NCI-H1092 treated with DMSO at 0.1 percent for 48 hours (cell line): ENCODE results near the gene ZDHHC9.
A peak's percentile ranks its signal among the peaks of the same experiment; 100 is the strongest.

Experiments
- DNase-seq: peaks from one replicate; lab custom pipeline; 2025; lab: John Stamatoyannopoulos, UW

ZDHHC9 gene

DNA sequence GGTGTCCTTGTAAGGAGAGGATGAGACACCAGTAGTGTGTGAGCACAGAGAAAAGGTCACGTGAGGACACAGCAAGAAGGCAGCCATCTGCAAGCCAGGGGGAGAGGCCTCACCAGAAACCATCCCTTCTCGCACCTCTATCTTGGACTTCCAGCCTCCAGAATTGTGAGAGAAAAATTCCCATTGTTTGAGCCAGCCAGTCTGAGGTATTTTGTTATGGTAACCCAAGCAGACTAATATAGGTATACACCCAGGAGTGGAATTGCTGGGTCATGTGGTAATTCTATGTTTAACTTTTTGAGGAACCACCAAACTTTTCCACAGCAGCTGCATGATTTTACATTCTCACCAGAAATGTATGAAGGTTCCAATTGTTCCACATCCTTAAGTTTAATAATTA lies 25.6 kb downstream of the ZDHHC9 start:
- DNase-seq: no peak

DNA sequence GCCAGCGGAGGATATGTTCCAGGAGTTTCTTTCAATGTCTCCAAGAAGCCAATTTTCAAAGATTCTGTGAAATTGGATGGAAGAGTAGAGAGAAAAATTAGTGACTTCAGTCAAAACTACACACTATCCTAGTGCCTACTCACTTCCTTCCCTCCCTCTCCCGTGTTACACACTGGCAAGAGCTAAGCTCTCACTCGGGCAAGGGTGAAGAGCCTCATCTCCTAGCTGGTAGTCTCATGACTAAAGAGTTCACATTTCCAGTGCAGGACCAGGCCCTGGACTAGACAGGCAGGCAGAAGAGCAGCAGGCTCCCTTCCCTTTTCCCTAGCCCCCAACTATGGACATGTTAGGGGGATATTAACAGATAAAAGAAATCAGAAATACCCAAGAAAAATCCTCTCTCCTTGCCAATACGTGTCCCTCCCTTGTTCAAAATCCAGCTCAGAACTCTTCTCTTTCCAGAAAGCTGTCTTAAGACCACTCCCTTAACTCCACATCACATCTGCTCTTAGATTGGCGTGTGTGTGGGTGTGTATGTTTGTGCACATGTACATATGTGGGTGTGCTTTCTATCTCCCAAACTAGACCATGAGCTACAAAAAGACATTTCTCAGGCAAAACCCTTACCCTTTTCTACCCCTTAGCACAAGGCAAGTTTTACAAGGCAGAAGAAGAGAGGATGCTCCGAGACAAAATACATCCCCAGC lies 29.9 kb downstream of the ZDHHC9 start:
- no peak for DNase-seq

- no peak for DNase-seq
Observed at GRCh38 chrX:129808829-129809796, 34.6 kb downstream of the ZDHHC9 start.

- no peak for DNase-seq
Observed at GRCh38 chrX:129808158-129808828, 35.4 kb downstream of the ZDHHC9 start.

DNA sequence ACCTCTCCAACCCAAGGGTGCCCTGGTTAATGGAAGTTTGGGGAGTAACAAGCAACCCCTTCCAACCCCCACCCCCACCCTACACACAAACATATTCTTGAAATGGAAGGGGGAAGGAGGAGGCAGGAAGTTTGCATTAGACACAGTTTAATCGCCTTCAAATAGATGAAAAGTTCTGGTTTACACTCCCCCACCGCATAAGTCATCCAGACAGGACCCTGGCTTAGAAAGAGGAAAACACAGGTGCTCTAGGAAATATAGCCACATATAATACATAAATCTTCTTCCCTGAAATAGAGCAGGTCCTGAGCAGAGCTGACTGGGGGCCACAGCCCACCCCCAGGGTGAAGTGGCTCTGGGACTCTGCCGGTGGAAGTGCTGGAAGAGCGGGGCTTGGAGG lies 38.9 kb downstream of the ZDHHC9 start:
- no peak for DNase-seq

DNA sequence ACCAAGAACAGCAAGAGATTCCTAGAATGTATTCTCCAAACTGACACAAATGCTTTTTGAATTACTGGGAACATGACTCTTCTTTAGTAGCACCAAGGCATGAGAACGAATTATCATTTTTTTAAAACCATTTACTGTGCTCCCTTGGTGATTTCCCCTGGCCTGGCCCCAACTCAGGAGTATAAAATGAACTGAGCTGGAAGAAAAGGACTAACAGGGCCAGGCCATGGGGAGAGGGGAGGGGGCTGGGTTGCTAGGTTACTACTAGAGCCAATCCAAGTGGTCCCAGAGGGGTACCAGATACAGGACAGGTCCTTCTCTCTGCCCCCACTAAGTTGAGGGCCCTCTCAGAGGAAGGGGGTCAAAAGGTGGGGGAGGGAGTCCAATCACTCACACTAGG lies 40.8 kb downstream of the ZDHHC9 start:
- DNase-seq: no peak

- DNase-seq: no peak
Observed at GRCh38 chrX:129800186-129800585, 43.5 kb downstream of the ZDHHC9 start.

GRCh38 chrX:129798888-129799287 lies 44.8 kb downstream of the ZDHHC9 start:
- DNase-seq: no peak

DNA sequence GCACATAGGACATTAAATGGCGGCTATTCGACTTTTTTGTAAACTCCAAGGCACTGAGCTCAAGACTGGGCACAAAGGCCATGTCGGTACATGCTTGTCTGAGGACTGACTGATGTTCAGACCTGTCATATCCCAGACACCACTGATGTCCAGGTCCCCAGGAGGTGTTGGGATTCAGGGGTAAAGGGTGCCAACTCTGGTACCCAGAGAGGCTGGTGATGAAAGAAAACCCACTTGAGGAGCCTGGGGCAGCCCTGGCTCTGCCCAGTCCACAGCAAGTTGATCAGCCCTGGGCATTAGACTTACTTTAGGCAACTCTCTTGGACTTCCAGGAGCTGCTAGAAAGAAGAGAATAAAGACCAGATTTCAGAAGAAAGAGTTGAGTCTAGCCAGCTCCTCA lies 45.2 kb downstream of the ZDHHC9 start:
- DNase-seq: no peak

GRCh38 chrX:129797251-129797906 lies 46.3 kb downstream of the ZDHHC9 start:
- DNase-seq: no peak

- no peak for DNase-seq
Observed at GRCh38 chrX:129795584-129795983, 48.1 kb downstream of the ZDHHC9 start.

GRCh38 chrX:129793604-129794191 lies 50.0 kb downstream of the ZDHHC9 start:
- peak; percentile 83 for DNase-seq

DNA sequence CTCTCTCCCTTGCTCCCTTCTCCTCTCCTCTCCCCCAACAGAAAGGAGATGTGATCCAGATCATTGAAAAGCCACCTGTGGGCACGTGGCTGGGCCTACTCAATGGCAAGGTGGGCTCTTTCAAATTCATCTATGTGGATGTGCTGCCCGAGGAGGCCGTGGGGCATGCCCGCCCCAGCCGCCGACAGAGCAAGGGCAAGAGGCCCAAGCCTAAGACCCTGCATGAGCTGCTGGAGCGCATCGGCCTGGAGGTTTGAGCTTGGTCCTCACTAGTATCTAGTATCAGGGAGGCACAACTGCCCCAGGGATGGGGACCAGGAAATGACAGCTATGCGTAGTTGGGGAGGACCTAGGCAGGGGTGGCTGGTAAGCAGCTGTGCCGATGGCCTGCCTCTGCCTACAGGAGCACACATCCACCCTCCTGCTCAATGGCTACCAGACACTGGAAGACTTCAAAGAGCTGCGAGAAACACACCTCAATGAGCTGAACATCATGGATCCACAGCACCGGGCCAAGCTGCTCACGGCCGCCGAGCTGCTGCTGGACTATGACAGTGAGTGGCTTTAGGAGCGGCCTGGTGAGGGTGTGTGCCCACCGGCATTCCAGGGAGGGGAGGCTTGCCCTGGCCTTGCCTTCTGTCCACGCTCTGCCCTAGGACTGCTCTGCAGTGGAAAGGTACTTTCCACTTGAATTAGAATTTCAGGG lies 50.9 kb downstream of the ZDHHC9 start:
- DNase-seq: no peak

DNA sequence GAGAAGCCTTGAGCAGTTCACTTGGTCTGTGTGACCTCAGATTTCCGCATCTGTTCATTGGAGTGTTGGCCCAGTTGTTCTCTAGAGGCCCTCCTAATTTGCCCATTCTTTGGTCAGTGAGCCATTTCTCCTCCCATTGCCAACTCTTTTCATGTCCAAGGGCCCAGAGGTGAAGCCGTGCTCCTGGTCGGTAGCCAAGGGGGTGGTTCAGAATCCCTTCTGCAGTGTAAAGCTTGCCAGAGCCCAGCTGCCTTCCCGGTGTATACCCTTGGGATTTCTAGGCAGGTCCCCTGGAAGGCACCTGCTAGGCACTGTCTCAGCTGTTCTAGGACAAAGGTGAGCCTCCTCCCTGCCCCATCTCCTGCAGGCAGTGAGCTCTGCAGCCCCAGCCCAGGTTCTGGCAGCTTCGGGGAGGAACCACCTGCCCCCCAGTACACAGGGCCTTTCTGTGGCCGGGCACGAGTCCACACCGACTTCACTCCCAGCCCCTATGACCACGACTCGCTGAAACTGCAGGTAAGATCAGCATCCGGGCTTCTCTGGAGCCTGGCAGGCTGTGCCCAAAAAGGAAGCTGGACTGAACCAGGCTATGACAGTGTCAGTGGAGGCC lies 51.6 kb downstream of the ZDHHC9 start:
- DNase-seq: peak; percentile 86

- DNase-seq: no peak
Observed at GRCh38 chrX:129791336-129791735, 52.4 kb downstream of the ZDHHC9 start.

DNA sequence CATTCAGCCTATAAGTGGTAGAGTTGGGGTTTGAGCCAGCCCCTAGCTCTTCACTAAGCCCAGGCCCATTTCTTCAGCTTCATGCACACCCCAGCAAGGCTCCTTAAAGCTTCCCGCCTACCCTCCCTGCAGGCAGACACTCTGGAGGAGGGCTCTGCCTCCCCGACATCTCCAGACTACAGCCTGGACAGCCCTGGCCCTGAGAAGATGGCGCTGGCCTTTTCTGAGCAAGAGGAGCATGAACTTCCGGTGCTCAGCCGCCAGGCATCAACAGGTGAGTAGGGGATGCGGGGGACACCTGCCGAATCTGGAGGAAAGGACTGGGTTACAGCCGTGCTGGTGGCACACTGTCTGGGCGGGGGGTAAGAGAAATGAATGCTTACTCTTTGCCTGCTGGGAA lies 52.9 kb downstream of the ZDHHC9 start:
- DNase-seq: no peak

DNA sequence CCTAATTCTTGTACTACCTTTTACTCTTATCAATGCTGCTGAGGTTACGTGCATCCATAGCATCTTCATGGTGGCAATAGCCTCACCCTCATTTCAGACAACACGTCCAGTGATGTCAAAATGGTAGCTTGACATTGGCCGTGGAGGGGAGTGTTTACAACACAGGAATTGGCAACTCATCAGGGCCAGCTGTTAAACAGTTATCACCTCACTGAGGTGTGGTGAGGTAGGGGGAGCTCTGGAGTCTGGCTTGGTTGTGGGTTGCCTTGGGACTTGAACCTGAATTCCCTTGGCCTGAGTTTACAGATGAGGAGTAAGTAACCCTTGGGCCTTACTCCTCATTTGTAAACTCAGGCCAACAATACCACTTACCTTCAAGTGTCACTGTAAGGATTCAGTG lies 53.5 kb downstream of the ZDHHC9 start:
- DNase-seq: no peak

DNA sequence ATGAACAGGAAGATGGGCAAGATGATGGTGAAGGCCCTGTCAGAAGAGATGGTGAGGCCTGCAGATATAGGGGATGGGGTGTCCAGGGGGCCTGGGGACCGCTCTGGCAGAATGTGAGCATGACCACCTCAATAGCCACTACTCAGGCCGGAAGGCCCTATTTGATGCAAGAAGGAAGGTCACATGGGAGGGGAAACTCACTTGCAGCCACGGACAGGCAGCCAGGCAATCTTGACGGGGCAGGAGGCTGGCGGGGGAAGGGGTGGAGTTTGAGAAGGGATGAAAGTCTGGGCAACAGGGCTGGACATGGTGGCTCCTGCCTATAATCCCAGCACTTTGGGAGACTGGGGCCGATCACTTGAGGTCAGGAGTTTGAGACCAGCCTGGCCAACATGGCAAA lies 55.2 kb downstream of the ZDHHC9 start:
- DNase-seq: no peak

DNA sequence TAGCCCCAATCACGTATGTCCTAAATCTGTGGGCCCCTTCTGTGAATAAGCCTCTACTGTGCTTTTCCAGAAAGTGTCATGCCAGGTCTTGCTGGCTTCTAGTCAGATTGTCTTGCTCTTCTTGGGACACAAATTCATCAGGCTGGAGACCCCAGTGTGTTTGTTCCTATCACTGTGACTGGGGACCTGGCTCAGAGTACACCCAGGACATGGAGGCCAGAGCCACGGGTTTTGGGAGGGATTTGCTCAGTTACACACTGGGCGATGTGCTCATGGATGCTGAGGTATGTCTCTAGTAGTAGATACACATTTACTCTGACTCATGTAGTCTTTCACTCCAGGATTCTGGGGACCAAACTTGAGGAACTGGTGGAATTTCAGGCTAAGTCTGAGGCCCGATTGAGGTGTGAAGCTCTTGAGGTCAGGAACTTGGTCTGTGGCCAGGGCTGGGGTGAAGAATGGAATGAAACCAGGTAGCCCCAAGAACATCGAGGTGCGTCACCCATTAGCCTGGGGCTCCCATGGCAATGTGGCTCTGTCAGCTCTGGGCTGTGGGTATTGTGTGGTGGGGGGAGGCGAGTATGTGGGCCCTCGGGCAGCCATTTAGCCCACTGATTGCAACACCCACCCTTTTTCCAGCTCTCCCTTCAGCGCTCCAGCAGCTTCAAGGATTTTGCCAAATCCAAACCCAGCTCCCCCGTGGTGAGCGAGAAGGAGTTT lies 56.2 kb downstream of the ZDHHC9 start:
- DNase-seq: no peak

- no peak for DNase-seq
Observed at GRCh38 chrX:129786210-129786651, 57.5 kb downstream of the ZDHHC9 start.
